Ovary (tissue), 9 donors: ENCODE results near the gene TBX3. TPM values are rescaled to one million over a fixed set of nuclear protein-coding genes. Genes with fewer than 3 reads are reported as not detected.
A peak's percentile ranks its signal among the peaks of the same experiment; 100 is the strongest.

Source experiments
- DNase-seq, 5 donors: peaks; one replicate each; pipeline ENCODE4 v3.0.0-alpha.2; 2019 to 2020
- H3K27ac ChIP-seq, 2 donors: fragments of 200-600 bp; one replicate each; pipeline versions ENCODE4 v1.5.1 to v1.8.0; 2019 to 2022
- H3K27me3 ChIP-seq: fragments of 200-600 bp; one replicate; pipeline ENCODE4 v1.8.0; 2022
- H3K36me3 ChIP-seq: fragments of 200-600 bp; sonication (generic); one replicate; pipeline ENCODE4 v1.5.1; 2019
- H3K4me1 ChIP-seq: one replicate; pipeline ENCODE4 v1.8.1; 2013; ENCODE audit warnings: mild to moderate bottlenecking, moderate library complexity; ENCODE audit not compliant: insufficient read depth
- H3K4me3 ChIP-seq: fragments of 200-600 bp; sonication (generic); one replicate; pipeline ENCODE4 v1.5.1; 2017
- H3K9me3 ChIP-seq, 2 donors: fragments of 200-600 bp in 1 of 2; sonication (generic) in 1 of 2; one replicate each; pipeline versions ENCODE4 v1.5.1 to v1.8.1; 2013 to 2019; ENCODE audit warnings: mild to moderate bottlenecking in 1 of 2, moderate library complexity in 1 of 2
- EP300 ChIP-seq: sonication (generic); formaldehyde crosslinking; IDR thresholded peaks from one replicate; pipeline ENCODE4 v1.6.1; 2017; ENCODE audit warnings: antibody characterized with exemption
- POLR2A ChIP-seq: fragments of 450-650 bp; IDR thresholded peaks from one replicate; pipeline ENCODE4 v1.6.1; 2017; ENCODE audit warnings: antibody characterized with exemption, mild to moderate bottlenecking, moderate library complexity
- WGBS, 3 donors: extraction: QIAGEN DNeasy Blood & Tissue Kit in 1 of 3; methylation state at CpG; one replicate each; pipeline versions ENCODE4 v1.1.5 to v1.1.7; 2013 to 2017; 5-methylcytosine and 5-hydroxymethylcytosine counted together
- intact Hi-C, 4 donors: fragments of 100-400 bp; cut with DNase I; formaldehyde crosslinking; loops; one replicate each; pipeline versions ENCODE4 v1.11.0 to v1.15.1; 2022 to 2023
- polyA plus RNA-seq, 2 donors: library from polyadenylated mRNA; stranded (reverse); fragments of 200-250 nt in 1 of 2; fragments of 350-450 nt in 1 of 2; fragmentation: Illumina TruSeq in 1 of 2; extraction: RNeasy Lipid Tissue Mini Kit (QIAGEN cat#74804) in 1 of 2; gene quantifications; one replicate each; pipeline ENCODE4 v1.2.3, GENCODE V29; 2013 to 2014
- total RNA-seq, 7 donors: library from RNA; depleted of rRNA in 2 of 7; stranded (reverse); fragments of >200 nt in 2 of 7; fragmentation: NEBNext Ultra II Directional in 3 of 7; extraction: Animal tissue kit (Norgen Biotek cat#: 25700) in 3 of 7; gene quantifications; one replicate each; pipeline versions ENCODE4 v1.1.0 to v1.2.4, GENCODE V29; 2016 to 2023
- TF ChIP-seq, protein P1 (sequence below), 3 donors: fragments of 450-650 bp in 2 of 3; fragments of 200-600 bp in 1 of 3; IDR thresholded peaks; one replicate each; pipeline versions ENCODE4 v1.5.1 to v1.8.0; 2016 to 2022; ENCODE audit warnings: antibody characterized with exemption in 3 of 3, mild to moderate bottlenecking in 1 of 3
- donor health status: DM: no; HTN: no; CAD: no; lungs with moderate emphysema.
- donor health status: DM: no; HTN: no; CAD: no.
- donor health status: Bipolar disorder and iron deficiency.
- donor health status: DM: yes; HTN: yes; CAD: no.
- donor health status: DM: no; HTN: no; CAD: no.
- donor health status: DM: yes; HTN: yes; CAD: no.

Gene TBX3
- total and polyA plus RNA-seq, 9 donors, result 25.4 to 106 (median 61.2) TPM

DNA sequence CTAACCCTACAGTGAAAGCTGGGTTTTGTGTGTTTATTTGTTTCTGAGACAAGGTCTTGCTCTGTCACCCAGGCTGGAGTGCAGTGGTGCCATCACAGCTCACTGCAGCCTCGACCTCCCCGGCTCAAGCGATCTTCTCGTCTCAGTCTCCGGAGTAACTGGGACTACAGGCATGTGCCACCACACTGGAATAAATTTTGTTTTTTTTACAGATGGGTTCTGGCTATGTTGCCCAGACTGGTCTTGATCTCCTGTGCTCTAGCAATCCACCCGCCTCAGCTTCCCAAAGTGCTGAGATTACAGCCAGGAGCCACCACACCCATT is 26.4 kb downstream of the TBX3 start:
- no peaks in the 10 kb centered on the region for H3K36me3 ChIP-seq
- no peaks in the 10 kb centered on the region for H3K27me3 ChIP-seq
- H3K9me3 ChIP-seq, result no peaks in the 10 kb centered on the region
- peaks cover 9% of the 10 kb centered on the region for H3K4me1 ChIP-seq
- WGBS, 3 donors, result 98 to 99% (median 98%) methylated on average over 6 of the region's 6 CpGs
- no peak for DNase-seq
- peak overlapping the region; percentile 61 to 87 for H3K27ac ChIP-seq
- H3K4me3 ChIP-seq, result no peak overlapping the region
- TF ChIP-seq, protein P1, sequence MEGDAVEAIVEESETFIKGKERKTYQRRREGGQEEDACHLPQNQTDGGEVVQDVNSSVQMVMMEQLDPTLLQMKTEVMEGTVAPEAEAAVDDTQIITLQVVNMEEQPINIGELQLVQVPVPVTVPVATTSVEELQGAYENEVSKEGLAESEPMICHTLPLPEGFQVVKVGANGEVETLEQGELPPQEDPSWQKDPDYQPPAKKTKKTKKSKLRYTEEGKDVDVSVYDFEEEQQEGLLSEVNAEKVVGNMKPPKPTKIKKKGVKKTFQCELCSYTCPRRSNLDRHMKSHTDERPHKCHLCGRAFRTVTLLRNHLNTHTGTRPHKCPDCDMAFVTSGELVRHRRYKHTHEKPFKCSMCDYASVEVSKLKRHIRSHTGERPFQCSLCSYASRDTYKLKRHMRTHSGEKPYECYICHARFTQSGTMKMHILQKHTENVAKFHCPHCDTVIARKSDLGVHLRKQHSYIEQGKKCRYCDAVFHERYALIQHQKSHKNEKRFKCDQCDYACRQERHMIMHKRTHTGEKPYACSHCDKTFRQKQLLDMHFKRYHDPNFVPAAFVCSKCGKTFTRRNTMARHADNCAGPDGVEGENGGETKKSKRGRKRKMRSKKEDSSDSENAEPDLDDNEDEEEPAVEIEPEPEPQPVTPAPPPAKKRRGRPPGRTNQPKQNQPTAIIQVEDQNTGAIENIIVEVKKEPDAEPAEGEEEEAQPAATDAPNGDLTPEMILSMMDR (IDR thresholded peaks at IDR 0.05), result no peak
- no peak for TF ChIP-seq EP300
- intact Hi-C loops, result no loop called here

DNA sequence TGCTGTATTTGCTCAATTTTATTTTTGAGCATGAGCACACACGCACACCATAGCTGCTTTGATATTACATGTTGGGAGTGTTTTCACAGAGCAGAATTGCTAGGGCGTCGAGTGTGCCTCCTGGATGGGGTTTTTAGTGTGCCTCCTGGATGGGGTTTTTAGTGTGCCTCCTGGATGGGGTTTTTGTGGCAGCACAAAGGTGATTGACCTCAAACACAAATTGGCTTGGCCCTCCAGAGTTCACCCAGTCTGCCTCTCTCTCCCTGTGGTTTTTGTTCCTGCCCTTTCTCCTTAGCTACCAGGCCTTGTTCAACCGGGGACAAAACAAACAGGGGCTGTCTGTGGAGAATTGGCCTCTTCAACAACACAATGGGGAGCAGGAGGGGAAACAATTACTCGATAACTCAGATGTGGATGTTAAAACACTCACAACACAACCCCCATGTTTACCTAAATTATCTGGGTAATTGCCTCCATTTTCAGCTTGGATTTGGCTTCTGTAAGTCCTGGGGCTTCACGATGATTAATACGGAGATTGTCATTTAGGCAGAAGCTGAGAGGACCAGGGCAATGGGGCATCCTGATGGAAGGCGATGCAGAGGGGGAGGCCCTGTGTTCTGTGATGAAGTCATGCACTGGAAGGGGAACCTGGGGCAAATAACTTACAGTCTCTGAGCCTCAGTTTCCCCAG is 26.9 kb downstream of the TBX3 start:
- intact Hi-C loops, result no loop called here
- no peak overlapping the region for H3K4me3 ChIP-seq
- peaks cover 9% of the 10 kb centered on the region for H3K4me1 ChIP-seq
- H3K27me3 ChIP-seq, result no peaks in the 10 kb centered on the region
- peak overlapping the region; percentile 61 to 87 for H3K27ac ChIP-seq
- H3K36me3 ChIP-seq, result no peaks in the 10 kb centered on the region
- TF ChIP-seq POLR2A (no peak), EP300 (no peak)
- TF ChIP-seq, protein P1 (IDR thresholded peaks at IDR 0.05), result no peak
- DNase-seq, result peak in 2 of 5 donors; percentile 29 to 32
- no peaks in the 10 kb centered on the region for H3K9me3 ChIP-seq
- WGBS, 3 donors, result 60 to 70% (median 65%) methylated on average over 8 of the region's 8 CpGs

DNA sequence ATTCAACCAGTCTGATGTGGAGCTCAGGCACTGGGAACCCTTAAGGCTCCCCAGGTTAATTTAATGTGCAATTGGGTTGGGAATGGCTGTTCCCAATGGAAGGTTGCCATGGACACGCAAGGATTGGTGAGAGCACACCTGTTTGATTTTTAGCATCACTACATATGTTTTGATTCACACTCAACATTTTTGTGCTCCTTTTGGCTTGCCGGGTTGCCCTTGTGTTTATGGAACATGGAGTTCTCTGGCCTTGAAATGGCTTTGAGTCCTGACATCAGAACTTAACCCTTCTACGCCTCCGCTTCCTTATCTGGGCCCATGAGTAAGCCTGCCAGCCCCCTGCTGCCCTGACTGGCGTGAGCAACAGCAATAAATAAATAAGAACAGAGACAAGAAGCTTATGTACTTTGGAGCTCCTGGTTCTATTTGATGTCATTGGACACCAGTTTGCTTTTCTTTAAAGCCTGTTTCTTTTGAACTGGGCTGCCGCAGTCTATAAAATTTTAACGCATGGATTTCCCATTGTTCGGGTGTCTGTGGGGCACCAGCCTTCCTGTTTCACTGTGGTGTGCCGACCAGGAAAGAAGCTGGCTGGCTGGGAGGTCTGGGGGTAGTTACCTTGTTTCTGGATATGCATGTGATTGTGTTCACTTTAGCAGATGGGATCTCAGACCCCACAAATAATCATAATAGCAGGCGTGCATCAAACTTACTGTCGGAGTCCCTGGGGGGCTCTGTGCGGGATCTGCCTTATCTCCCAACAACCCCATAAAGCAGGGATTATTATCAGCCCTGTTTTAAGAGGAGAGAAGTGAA is 27.8 kb downstream of the TBX3 start:
- peak overlapping the region; percentile 61 to 87 for H3K27ac ChIP-seq
- DNase-seq, result peak; percentile 68 to 88 (median 87)
- 6 to 10% (median 7%) methylated on average over 12 of the region's 12 CpGs for WGBS, 3 donors
- no peak overlapping the region for H3K4me3 ChIP-seq
- peaks cover 9% of the 10 kb centered on the region for H3K4me1 ChIP-seq
- no peaks in the 10 kb centered on the region for H3K9me3 ChIP-seq
- intact Hi-C loops, result no loop called here
- no peaks in the 10 kb centered on the region for H3K36me3 ChIP-seq
- TF ChIP-seq, protein P1 (IDR thresholded peaks at IDR 0.05), result peak in 1 of 3 donors; percentile 11
- TF ChIP-seq POLR2A (no peak), EP300 (peak; percentile 44)
- H3K27me3 ChIP-seq, result no peaks in the 10 kb centered on the region

DNA sequence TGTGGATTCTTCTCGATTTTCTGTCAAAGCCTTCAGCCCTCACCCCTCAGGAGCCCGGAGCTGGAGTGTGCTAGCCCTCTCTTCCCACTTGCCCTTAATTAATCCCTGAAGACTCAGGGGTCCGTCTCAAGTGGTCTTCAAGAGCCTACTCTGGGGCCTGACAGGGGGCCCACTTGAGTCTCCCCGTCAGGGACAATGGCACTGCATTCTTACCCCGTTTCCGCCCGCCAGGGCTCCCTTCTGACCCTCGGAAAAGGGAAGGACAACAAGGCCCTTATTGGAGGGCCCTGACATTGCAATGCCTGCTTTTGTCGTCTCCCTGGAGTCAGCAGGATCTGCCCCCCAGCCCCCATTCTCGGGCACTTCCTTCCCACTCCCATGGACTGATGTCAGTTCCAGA is 34.4 kb downstream of the TBX3 start:
- Histone ChIP-seq H3K27ac (no peak overlapping the region), H3K36me3 (no peaks in the 10 kb centered on the region), H3K4me3 (no peak overlapping the region), H3K9me3 (no peaks in the 10 kb centered on the region), H3K4me1 (no peaks in the 10 kb centered on the region), H3K27me3 (no peaks in the 10 kb centered on the region)
- intact Hi-C loops, result no loop called here
- WGBS, 3 donors, result 68 to 74% (median 69%) methylated on average over 10 of the region's 10 CpGs
- no peak for TF ChIP-seq POLR2A
- no peak for DNase-seq

DNA sequence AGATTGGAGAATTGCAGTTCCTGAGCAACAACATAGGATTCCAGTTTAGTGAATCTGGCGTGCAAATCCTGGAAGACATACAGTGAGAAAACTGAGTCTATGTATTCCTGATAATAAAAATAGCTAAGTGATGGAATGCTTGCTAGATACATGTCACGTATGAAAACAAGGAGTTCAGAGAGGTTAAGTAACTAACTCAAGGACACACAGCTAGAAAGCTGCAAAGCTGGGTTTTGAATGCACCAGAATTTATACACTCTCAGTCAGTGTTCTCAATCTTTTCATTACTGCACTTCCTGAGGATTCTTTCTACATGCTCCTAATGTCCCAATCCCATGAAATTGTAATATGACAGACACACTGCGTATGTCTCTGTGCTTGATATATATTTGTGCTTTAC is 35.3 kb downstream of the TBX3 start:
- Histone ChIP-seq H3K27ac (no peak overlapping the region), H3K9me3 (no peaks in the 10 kb centered on the region), H3K27me3 (no peaks in the 10 kb centered on the region), H3K36me3 (no peaks in the 10 kb centered on the region), H3K4me3 (no peak overlapping the region), H3K4me1 (no peaks in the 10 kb centered on the region)
- WGBS, 3 donors, result 76 to 81% (median 78%) methylated on average over 3 of the region's 3 CpGs
- no peak for DNase-seq
- TF ChIP-seq POLR2A (no peak), EP300 (no peak)
- TF ChIP-seq, protein P1 (IDR thresholded peaks at IDR 0.05), result no peak
- intact Hi-C loops, result no loop called here
